BJ (cell line): Measurements from ENCODE around the gene SPACA9. TPM values are rescaled to one million over a fixed set of nuclear protein-coding genes. Genes with fewer than 3 reads are reported as not detected.

ENCODE experiments used
- CTCF ChIA-PET: fragments of 350-600 bp; formaldehyde crosslinking; extraction: SDS; loops from one replicate; lab custom pipeline; 2021; ENCODE audit warnings: antibody characterized with exemption, inconsistent platforms; lab: Yijun Ruan, JAX
- POLR2A ChIA-PET: fragments of 300-600 bp; sonication (Branson Sonifier 250); formaldehyde crosslinking; extraction: SDS; loops from one replicate; lab custom pipeline; 2021; ENCODE audit warnings: antibody characterized with exemption; lab: Charles Lee
- DNase-seq: peaks from one replicate; pipeline ENCODE4 v3.0.0-alpha.2; 2011; ENCODE audit warnings: low read depth
- H3K27me3 ChIP-seq: 2 replicates; pipeline ENCODE4 v1.6.0; 2011; ENCODE audit warnings: low read length; ENCODE audit not compliant: control insufficient read depth, insufficient read depth
- H3K36me3 ChIP-seq: 2 replicates; pipeline ENCODE4 v1.5.1; 2011; ENCODE audit warnings: low read length; ENCODE audit not compliant: control insufficient read depth, insufficient read depth
- H3K4me3 ChIP-seq: 2 replicates; pipeline ENCODE4 v1.5.1; 2011; ENCODE audit warnings: low read depth, mild to moderate bottlenecking, control low read depth, low read length
- polyA plus RNA-seq: library from polyadenylated mRNA; depleted of rRNA; stranded (reverse); fragments of >200 nt; gene quantifications from 2 replicates; pipeline ENCODE4 v1.2.3, GENCODE V29; 2011
- TF ChIP-seq, protein P1 (sequence below): IDR thresholded peaks from 2 replicates; pipeline ENCODE4 v1.5.1; 2011; ENCODE audit warnings: low read depth, mild to moderate bottlenecking, control low read depth, inconsistent platforms, low read length, moderate library complexity; ENCODE audit not compliant: insufficient read depth

SPACA9 gene
- polyA plus RNA-seq, 1 experiment, result 5.1 TPM

DNA sequence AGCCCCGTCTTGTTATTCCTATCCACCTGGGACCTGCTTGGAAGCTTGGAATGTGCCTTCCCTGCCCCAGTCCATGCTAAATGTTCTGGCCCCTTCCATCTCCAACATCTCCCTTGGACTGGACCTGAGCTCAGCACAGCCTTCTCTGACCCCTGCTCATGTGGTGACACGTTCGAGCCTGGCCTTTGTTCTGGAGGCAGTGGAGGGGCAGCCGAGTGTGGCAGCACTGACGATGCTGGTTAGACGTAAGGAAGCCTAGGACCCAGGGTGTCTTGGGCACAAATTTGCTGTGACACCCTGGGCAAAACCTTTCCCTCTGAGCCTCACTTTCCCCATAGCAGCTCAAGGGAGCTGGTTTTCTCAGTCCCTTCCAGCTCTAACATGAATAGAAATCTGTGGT lies 3.9 kb downstream of the SPACA9 start:
- TF ChIP-seq, protein P1, sequence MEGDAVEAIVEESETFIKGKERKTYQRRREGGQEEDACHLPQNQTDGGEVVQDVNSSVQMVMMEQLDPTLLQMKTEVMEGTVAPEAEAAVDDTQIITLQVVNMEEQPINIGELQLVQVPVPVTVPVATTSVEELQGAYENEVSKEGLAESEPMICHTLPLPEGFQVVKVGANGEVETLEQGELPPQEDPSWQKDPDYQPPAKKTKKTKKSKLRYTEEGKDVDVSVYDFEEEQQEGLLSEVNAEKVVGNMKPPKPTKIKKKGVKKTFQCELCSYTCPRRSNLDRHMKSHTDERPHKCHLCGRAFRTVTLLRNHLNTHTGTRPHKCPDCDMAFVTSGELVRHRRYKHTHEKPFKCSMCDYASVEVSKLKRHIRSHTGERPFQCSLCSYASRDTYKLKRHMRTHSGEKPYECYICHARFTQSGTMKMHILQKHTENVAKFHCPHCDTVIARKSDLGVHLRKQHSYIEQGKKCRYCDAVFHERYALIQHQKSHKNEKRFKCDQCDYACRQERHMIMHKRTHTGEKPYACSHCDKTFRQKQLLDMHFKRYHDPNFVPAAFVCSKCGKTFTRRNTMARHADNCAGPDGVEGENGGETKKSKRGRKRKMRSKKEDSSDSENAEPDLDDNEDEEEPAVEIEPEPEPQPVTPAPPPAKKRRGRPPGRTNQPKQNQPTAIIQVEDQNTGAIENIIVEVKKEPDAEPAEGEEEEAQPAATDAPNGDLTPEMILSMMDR, result no peak
- POLR2A ChIA-PET, result no interaction called here
- Histone ChIP-seq H3K4me3 (no peak overlapping the region), H3K36me3 (no peaks in the 10 kb centered on the region), H3K27me3 (no peaks in the 10 kb centered on the region)
- no peak for DNase-seq
- CTCF ChIA-PET, result interaction anchor here (4.0 kb wide), 1 partner anchor 19 kb away, joined by 21 read pairs; no protein-coding TSS in a partner anchor

DNA sequence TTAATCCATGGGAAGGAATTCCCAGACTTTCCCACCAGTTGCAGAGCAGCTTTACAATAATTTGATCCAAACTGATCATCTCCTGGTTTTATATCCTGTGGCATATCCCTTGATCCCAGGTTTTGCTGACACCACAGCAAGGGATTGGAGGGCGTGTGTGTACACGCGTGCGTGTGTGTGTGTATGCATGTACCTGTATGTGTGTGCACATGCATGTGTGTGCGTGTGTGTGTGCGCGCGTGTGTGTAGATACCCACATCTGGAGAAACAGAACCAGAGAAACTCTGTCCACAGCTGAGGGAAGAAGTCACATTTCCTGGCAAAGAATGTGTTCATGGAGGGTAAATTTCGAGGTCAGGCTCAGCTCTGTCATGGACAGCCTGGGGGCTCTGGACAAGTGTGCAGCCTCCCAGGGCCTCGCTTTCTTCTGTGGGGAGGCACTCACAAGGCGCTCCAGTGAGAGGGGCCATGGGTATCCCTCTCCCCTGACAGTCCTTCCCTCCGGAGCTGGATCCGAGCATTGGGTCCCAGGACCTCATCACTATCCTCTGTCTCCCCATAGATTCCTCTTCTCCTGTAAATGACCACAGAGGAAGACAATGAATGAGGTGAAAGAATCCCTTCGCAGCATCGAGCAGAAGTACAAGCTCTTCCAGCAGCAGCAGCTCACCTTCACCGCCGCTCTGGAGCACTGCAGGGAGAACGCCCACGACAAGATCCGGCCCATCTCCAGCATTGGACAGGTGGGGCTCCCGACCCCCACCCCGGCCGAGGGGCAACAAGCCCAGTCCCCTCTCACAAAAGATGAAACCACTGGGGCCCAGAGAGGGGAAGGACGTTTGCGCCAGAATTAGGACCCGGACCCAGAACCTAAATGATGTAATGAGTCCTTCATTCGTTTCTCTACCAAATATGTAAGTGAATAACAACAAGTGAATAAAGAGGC lies 4.9 kb downstream of the SPACA9 start:
- Histone ChIP-seq H3K27me3 (no peaks in the 10 kb centered on the region), H3K4me3 (no peak overlapping the region), H3K36me3 (peaks cover 1% of the 10 kb centered on the region; the same call in 1 of the 2 replicates)
- DNase-seq, result no peak
- TF ChIP-seq, protein P1, result no peak
- CTCF ChIA-PET, result interaction anchor here (0.6 to 4.0 kb wide), 2 partner anchors 18 to 57 kb away, joined by 3 to 21 read pairs; no protein-coding TSS in a partner anchor
- POLR2A ChIA-PET, result no interaction called here

DNA sequence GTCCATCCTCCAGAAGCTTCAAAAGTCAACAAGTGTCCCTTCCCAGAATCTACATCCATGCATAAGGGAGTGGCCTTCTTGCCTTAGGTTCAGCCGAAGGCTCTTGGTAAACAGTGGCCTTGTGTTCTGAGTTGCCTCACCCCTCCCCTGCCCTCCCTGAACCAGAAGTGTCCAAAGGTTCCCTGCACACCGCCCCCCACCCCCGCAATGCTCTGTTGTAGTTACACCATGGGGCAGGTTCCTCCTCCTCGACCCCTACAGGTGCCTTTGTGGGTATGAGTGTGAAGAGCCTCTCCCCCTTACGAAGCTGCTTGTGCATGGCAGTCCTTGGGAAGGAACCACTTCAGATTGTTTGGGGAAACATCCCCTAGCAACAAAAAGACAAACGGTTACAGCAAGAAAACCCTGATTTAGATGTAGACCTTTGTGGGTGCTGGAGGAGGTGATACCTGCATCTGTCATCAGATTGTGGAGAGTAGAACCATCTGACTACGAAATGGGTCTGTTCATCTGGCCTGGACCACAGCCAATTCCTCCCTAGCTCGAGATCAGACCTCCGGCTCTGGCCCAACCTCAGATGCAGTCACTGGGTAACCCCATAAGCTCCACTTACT lies 7.1 kb downstream of the SPACA9 start:
- no peak for DNase-seq
- H3K27me3 ChIP-seq, result no peaks in the 10 kb centered on the region
- ChIA-PET POLR2A (no interaction called here), CTCF (interaction anchor here (1.2 kb wide), 1 partner anchor 16 kb away, joined by 3 read pairs; no protein-coding TSS in a partner anchor)
- H3K4me3 ChIP-seq, result no peak overlapping the region
- H3K36me3 ChIP-seq, result peaks cover 1% of the 10 kb centered on the region; the same call in 1 of the 2 replicates
- TF ChIP-seq, protein P1, result no peak

DNA sequence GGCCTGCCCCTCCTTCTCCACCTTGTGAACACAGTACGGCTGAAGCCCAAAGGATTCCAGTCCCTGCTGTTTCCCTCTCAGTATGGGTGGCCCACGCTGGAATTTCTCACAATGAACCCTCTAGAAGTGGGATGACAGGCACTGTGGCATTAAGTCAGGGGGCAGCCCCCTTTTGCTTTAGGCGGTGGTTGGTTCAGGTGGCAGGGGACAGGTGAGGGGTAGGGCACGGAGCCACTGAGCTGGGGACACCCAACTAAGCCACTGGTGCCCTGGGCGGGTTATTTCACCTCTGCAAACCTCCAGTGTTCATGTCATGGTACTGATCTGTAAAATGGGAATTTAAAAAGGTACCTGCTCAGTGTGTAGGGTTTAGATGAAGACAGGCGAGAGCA lies 7.6 kb downstream of the SPACA9 start:
- ChIA-PET POLR2A (no interaction called here), CTCF (interaction anchor here (1.2 kb wide), 1 partner anchor 15 kb away, joined by 3 read pairs; no protein-coding TSS in a partner anchor)
- DNase-seq, result no peak
- TF ChIP-seq, protein P1, result no peak
- no peak overlapping the region for H3K4me3 ChIP-seq
- no peaks in the 10 kb centered on the region for H3K27me3 ChIP-seq
- peaks cover 1% of the 10 kb centered on the region; the same call in 1 of the 2 replicates for H3K36me3 ChIP-seq
